Choroid plexus epithelial cell (primary cell): Measurements from ENCODE around the gene SCYGR8.
"Not testable (repeated sequence)": the region's sequence is repeated elsewhere in the genome, so short reads cannot be mapped to it uniquely, and the experiment has no call there.

ENCODE experiments used
- DNase-seq: peaks from one replicate; pipeline ENCODE4 v3.0.0-alpha.2; 2010; ENCODE audit warnings: low read depth
- H3K4me3 ChIP-seq: 2 replicates; pipeline ENCODE4 v1.5.1; 2011; ENCODE audit warnings: low read depth, mild to moderate bottlenecking, control low read depth, low read length, moderate library complexity
- CTCF ChIP-seq: conservative IDR thresholded peaks from 2 replicates; pipeline ENCODE4 v1.5.1; 2011; ENCODE audit warnings: low read depth, mild to moderate bottlenecking, control low read depth, inconsistent platforms, low read length, moderate library complexity

The SCYGR8 gene

GRCh38 chr2:227710986-227711385 lies 34.7 kb upstream of the SCYGR8 start:
- no peak for TF ChIP-seq CTCF
- H3K4me3 ChIP-seq: no peak overlapping the region
- no peak for DNase-seq

- no peak for TF ChIP-seq CTCF
- H3K4me3 ChIP-seq: no peak overlapping the region
- DNase-seq: no peak
These were observed 32.4 kb upstream of the SCYGR8 start for GRCh38 chr2:227713291-227713690.

- DNase-seq: no peak
- no peak for TF ChIP-seq CTCF
- no peak overlapping the region for H3K4me3 ChIP-seq
These were observed 29.2 kb upstream of the SCYGR8 start for GRCh38 chr2:227716501-227716900.

GRCh38 chr2:227717687-227718567 lies 27.8 kb upstream of the SCYGR8 start, which contains the start of gene SLC19A3:
SLC19A3 (minus strand) TSS chr2:227718028; CDS start chr2:227702318, 15,710 bp downstream.
- no peak for TF ChIP-seq CTCF
- H3K4me3 ChIP-seq: peak within 1 kb of the TSS; percentile 61
- peak; percentile 81 for DNase-seq

- no peak for DNase-seq
- TF ChIP-seq CTCF: no peak
- H3K4me3 ChIP-seq: no peak overlapping the region
These were observed 26.1 kb upstream of the SCYGR8 start for GRCh38 chr2:227719641-227720040.

GRCh38 chr2:227720680-227721079 lies 25.0 kb upstream of the SCYGR8 start:
- TF ChIP-seq CTCF: no peak
- DNase-seq: no peak
- no peak overlapping the region for H3K4me3 ChIP-seq

GRCh38 chr2:227722821-227723220 lies 22.9 kb upstream of the SCYGR8 start:
- DNase-seq, H3K4me3 ChIP-seq: not testable (repeated sequence)
